HepG2 (cell line): Measurements from ENCODE around the gene TNFRSF6B. TPM values are rescaled to one million over a fixed set of nuclear protein-coding genes. Genes with fewer than 3 reads are reported as not detected.

Source experiments
- FOXK2 ChIP-seq: fragments of 450-650 bp; IDR thresholded peaks from 2 replicates; pipeline ENCODE4 v1.6.1; 2016
- GATAD1 ChIP-seq: IDR thresholded peaks from 2 replicates; pipeline ENCODE4 v1.6.1; 2016; ENCODE audit warnings: missing genetic modification reagents, missing compliant biosample characterization
- GLI4 ChIP-seq: sonication (generic); formaldehyde crosslinking; IDR thresholded peaks from 2 replicates; pipeline ENCODE4 v1.5.1; 2020; ENCODE audit warnings: missing genetic modification reagents, mild to moderate bottlenecking, moderate library complexity, borderline replicate concordance
- HDAC6 ChIP-seq: fragments of 200-600 bp; sonication (generic); IDR thresholded peaks from 2 replicates; pipeline ENCODE4 v1.7.0; 2017; ENCODE audit warnings: mild to moderate bottlenecking, antibody characterized with exemption, low read length, low read depth
- KDM5A ChIP-seq: fragments of 200-600 bp; sonication (generic); IDR thresholded peaks from 2 replicates; pipeline ENCODE4 v1.7.0; 2018; ENCODE audit warnings: antibody characterized with exemption, mild to moderate bottlenecking, low read length, borderline replicate concordance
- POLR2AphosphoS2 ChIP-seq: IDR thresholded peaks from 2 replicates; pipeline ENCODE4 v1.6.1; 2011; ENCODE audit warnings: low read depth, low read length, improper control_type of control experiment
- SSRP1 ChIP-seq: IDR thresholded peaks from 2 replicates; pipeline ENCODE4 v1.6.1; 2016; ENCODE audit warnings: control low read depth
- TBL1XR1 ChIP-seq: fragments of 150-350 bp; IDR thresholded peaks from 2 replicates; pipeline ENCODE4 v1.6.1; 2014; ENCODE audit warnings: borderline replicate concordance, low read length; ENCODE audit not compliant: partially characterized antibody
- TEAD3 ChIP-seq: optimal IDR thresholded peaks from 2 replicates; pipeline ENCODE3; 2016; ENCODE audit warnings: borderline replicate concordance
- ZNF253 ChIP-seq: sonication (generic); formaldehyde crosslinking; IDR thresholded peaks from 2 replicates; pipeline ENCODE4 v1.8.0; 2022; ENCODE audit warnings: mild to moderate bottlenecking, missing genetic modification reagents, borderline replicate concordance
- ZNF282 ChIP-seq: fragments of 450-650 bp; IDR thresholded peaks from 2 replicates; pipeline ENCODE4 v1.6.1; 2018; ENCODE audit not compliant: partially characterized antibody
- ZNF547 ChIP-seq: sonication (generic); formaldehyde crosslinking; IDR thresholded peaks from 2 replicates; pipeline ENCODE4 v1.5.1; 2020; ENCODE audit warnings: mild to moderate bottlenecking, missing genetic modification reagents
- polyA plus RNA-seq, 8 experiments: library from polyadenylated mRNA; depleted of rRNA in 3 of 8; stranded (reverse) in 7 of 8; unstranded in 1 of 8; fragments of >200 nt; fragmentation: Illumina TruSeq in 4 of 8; extraction: Trizol in 4 of 8; gene quantifications; 2 replicates each; pipeline versions ENCODE4 v1.2.1 to v1.2.3, GENCODE V29; 2011 to 2016; ENCODE audit warnings: low read depth in 4 of 8, missing spikeins in 1 of 8, mixed read lengths in 1 of 8; ENCODE audit not compliant: insufficient read depth in 1 of 8
- total RNA-seq, 5 experiments: library from RNA; depleted of rRNA; stranded (reverse); fragments of >200 nt; fragmentation: Illumina TruSeq; extraction: Trizol; gene quantifications; 2 replicates each; pipeline ENCODE4 v1.2.3, GENCODE V29; 2016; ENCODE audit warnings: low read depth in 1 of 5
- TF ChIP-seq, protein P1 (sequence below): IDR thresholded peaks from 2 replicates; pipeline ENCODE4 v1.6.1; 2012; ENCODE audit warnings: low read length, improper control_type of control experiment
- TF ChIP-seq, protein P2 (sequence below): sonication (generic); formaldehyde crosslinking; IDR thresholded peaks from 2 replicates; pipeline ENCODE4 v1.5.0; 2020; ENCODE audit warnings: missing genetic modification reagents
- TF ChIP-seq, protein P3 (sequence below): sonication (generic); formaldehyde crosslinking; IDR thresholded peaks from 2 replicates; pipeline ENCODE4 v1.5.0; 2020; ENCODE audit warnings: mild to moderate bottlenecking, missing genetic modification reagents
- TF ChIP-seq, protein P4 (sequence below): sonication (generic); formaldehyde crosslinking; IDR thresholded peaks from 2 replicates; pipeline ENCODE4 v1.4.0; 2020; ENCODE audit warnings: missing genetic modification reagents, mild to moderate bottlenecking, borderline replicate concordance
- TF ChIP-seq, protein P5 (sequence below): sonication (generic); formaldehyde crosslinking; IDR thresholded peaks from 2 replicates; pipeline ENCODE4 v1.4.0; 2020; ENCODE audit warnings: missing genetic modification reagents

The TNFRSF6B gene
- total and polyA plus RNA-seq, 2 of the 13 experiments (the other 11 are each of a cell fraction or from before 2014, with no cell fraction given), result 0.24 TPM; not detected in 1

DNA sequence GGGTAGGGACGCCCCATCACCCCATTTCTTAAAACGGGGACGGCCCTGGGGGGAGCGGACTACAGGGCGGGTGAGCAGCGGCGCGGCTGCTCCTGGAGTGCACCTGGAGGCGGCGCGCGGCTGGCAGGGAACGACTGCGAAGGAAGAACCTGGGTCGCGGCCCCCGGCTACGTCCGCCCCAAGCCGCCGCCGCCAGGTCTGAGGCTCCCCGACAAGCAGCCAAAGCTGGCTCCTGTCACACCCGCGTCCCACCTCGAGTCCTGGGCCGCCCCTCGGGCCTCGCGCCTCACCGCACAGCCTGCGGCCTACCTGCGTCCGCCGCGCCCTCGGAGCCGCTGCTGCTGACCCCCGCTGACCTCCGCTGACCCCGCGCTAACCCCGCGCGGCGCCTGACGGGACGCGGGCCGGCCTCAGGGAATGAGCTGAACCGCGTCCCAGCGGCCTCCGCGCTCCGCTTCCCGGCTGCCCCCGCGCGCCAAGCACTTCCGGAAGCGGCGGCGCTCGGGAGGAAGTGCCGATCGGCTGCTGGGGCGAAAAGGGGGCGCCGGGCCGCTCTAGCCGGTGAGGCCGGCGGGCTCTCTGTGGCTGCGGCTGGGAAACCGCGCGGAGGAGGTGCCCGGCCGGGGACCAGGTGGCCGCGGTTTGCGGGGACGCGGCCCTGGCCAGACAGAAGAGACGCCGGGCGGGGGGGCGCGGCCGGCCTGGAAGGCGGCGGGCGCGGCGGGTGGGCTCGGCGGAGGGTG lies 11.3 kb downstream of the TNFRSF6B start, which contains the start of the genes ARFRP1 and ZGPAT (continued):
- peak; percentile 98 for TF ChIP-seq GLI4 (CRISPR knock-in tag)
- TF ChIP-seq, protein P1, sequence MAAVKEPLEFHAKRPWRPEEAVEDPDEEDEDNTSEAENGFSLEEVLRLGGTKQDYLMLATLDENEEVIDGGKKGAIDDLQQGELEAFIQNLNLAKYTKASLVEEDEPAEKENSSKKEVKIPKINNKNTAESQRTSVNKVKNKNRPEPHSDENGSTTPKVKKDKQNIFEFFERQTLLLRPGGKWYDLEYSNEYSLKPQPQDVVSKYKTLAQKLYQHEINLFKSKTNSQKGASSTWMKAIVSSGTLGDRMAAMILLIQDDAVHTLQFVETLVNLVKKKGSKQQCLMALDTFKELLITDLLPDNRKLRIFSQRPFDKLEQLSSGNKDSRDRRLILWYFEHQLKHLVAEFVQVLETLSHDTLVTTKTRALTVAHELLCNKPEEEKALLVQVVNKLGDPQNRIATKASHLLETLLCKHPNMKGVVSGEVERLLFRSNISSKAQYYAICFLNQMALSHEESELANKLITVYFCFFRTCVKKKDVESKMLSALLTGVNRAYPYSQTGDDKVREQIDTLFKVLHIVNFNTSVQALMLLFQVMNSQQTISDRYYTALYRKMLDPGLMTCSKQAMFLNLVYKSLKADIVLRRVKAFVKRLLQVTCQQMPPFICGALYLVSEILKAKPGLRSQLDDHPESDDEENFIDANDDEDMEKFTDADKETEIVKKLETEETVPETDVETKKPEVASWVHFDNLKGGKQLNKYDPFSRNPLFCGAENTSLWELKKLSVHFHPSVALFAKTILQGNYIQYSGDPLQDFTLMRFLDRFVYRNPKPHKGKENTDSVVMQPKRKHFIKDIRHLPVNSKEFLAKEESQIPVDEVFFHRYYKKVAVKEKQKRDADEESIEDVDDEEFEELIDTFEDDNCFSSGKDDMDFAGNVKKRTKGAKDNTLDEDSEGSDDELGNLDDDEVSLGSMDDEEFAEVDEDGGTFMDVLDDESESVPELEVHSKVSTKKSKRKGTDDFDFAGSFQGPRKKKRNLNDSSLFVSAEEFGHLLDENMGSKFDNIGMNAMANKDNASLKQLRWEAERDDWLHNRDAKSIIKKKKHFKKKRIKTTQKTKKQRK, result no peak
- no peak for TF ChIP-seq POLR2AphosphoS2
- TF ChIP-seq, protein P2, sequence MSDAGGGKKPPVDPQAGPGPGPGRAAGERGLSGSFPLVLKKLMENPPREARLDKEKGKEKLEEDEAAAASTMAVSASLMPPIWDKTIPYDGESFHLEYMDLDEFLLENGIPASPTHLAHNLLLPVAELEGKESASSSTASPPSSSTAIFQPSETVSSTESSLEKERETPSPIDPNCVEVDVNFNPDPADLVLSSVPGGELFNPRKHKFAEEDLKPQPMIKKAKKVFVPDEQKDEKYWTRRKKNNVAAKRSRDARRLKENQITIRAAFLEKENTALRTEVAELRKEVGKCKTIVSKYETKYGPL, result peak; percentile 84
- no peak for TF ChIP-seq ZNF282
- no peak for TF ChIP-seq FOXK2
- TF ChIP-seq ZNF253 (CRISPR knock-in tag), result peak; percentile 86
- TF ChIP-seq, protein P3, sequence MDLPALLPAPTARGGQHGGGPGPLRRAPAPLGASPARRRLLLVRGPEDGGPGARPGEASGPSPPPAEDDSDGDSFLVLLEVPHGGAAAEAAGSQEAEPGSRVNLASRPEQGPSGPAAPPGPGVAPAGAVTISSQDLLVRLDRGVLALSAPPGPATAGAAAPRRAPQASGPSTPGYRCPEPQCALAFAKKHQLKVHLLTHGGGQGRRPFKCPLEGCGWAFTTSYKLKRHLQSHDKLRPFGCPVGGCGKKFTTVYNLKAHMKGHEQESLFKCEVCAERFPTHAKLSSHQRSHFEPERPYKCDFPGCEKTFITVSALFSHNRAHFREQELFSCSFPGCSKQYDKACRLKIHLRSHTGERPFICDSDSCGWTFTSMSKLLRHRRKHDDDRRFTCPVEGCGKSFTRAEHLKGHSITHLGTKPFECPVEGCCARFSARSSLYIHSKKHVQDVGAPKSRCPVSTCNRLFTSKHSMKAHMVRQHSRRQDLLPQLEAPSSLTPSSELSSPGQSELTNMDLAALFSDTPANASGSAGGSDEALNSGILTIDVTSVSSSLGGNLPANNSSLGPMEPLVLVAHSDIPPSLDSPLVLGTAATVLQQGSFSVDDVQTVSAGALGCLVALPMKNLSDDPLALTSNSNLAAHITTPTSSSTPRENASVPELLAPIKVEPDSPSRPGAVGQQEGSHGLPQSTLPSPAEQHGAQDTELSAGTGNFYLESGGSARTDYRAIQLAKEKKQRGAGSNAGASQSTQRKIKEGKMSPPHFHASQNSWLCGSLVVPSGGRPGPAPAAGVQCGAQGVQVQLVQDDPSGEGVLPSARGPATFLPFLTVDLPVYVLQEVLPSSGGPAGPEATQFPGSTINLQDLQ, result 0 out of 2 replicates have a peak, but pooled peaks have one; percentile 82
- TF ChIP-seq, protein P4, sequence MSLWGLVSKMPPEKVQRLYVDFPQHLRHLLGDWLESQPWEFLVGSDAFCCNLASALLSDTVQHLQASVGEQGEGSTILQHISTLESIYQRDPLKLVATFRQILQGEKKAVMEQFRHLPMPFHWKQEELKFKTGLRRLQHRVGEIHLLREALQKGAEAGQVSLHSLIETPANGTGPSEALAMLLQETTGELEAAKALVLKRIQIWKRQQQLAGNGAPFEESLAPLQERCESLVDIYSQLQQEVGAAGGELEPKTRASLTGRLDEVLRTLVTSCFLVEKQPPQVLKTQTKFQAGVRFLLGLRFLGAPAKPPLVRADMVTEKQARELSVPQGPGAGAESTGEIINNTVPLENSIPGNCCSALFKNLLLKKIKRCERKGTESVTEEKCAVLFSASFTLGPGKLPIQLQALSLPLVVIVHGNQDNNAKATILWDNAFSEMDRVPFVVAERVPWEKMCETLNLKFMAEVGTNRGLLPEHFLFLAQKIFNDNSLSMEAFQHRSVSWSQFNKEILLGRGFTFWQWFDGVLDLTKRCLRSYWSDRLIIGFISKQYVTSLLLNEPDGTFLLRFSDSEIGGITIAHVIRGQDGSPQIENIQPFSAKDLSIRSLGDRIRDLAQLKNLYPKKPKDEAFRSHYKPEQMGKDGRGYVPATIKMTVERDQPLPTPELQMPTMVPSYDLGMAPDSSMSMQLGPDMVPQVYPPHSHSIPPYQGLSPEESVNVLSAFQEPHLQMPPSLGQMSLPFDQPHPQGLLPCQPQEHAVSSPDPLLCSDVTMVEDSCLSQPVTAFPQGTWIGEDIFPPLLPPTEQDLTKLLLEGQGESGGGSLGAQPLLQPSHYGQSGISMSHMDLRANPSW, result peak; percentile 22; the same call in 1 of the 2 replicates
- peak; percentile 93 for TF ChIP-seq TEAD3 (CRISPR knock-in tag)
- peak; percentile 90 for TF ChIP-seq TBL1XR1
- no peak for TF ChIP-seq HDAC6
- TF ChIP-seq SSRP1 (CRISPR knock-in tag), result no peak
- peak; percentile 99 for TF ChIP-seq GATAD1
- peak; percentile 92 for TF ChIP-seq ZNF547 (CRISPR knock-in tag)
- TF ChIP-seq, protein P5, sequence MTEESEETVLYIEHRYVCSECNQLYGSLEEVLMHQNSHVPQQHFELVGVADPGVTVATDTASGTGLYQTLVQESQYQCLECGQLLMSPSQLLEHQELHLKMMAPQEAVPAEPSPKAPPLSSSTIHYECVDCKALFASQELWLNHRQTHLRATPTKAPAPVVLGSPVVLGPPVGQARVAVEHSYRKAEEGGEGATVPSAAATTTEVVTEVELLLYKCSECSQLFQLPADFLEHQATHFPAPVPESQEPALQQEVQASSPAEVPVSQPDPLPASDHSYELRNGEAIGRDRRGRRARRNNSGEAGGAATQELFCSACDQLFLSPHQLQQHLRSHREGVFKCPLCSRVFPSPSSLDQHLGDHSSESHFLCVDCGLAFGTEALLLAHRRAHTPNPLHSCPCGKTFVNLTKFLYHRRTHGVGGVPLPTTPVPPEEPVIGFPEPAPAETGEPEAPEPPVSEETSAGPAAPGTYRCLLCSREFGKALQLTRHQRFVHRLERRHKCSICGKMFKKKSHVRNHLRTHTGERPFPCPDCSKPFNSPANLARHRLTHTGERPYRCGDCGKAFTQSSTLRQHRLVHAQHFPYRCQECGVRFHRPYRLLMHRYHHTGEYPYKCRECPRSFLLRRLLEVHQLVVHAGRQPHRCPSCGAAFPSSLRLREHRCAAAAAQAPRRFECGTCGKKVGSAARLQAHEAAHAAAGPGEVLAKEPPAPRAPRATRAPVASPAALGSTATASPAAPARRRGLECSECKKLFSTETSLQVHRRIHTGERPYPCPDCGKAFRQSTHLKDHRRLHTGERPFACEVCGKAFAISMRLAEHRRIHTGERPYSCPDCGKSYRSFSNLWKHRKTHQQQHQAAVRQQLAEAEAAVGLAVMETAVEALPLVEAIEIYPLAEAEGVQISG (CRISPR knock-in tag), result peak; percentile 99
- TF ChIP-seq KDM5A, result peak; percentile 65; the same call in 1 of the 2 replicates
